Neural cell (in vitro differentiated cells): Measurements from ENCODE around the gene PGM3.

ENCODE experiments used
- CTCF ChIP-seq: fragments of 450-650 bp; IDR thresholded peaks from 2 replicates; pipeline ENCODE4 v1.5.1; 2014; ENCODE audit warnings: antibody characterized with exemption, mild to moderate bottlenecking, moderate library complexity; ENCODE audit not compliant: poor library complexity, severe bottlenecking
- EP300 ChIP-seq: fragments of 450-650 bp; conservative IDR thresholded peaks from 2 replicates; pipeline ENCODE4 v1.6.1; 2014; ENCODE audit warnings: antibody characterized with exemption, mild to moderate bottlenecking, moderate library complexity; ENCODE audit not compliant: poor library complexity, severe bottlenecking
- EZH2 ChIP-seq: fragments of 200-600, 300-800 bp; shearing (Covaris generic), sonication (generic); IDR thresholded peaks from 2 replicates; pipeline ENCODE4 v1.6.1; 2014; ENCODE audit warnings: antibody characterized with exemption, low read length, borderline replicate concordance, mild to moderate bottlenecking; ENCODE audit not compliant: insufficient read depth, poor library complexity, severe bottlenecking
- MXI1 ChIP-seq: fragments of 450-650 bp; conservative IDR thresholded peaks from 2 replicates; pipeline ENCODE4 v1.6.1; 2014; ENCODE audit warnings: antibody characterized with exemption, mild to moderate bottlenecking; ENCODE audit not compliant: poor library complexity, severe bottlenecking
- POLR2AphosphoS5 ChIP-seq: IDR thresholded peaks from 2 replicates; pipeline ENCODE4 v1.6.1; 2012
- RAD21 ChIP-seq: fragments of 450-650 bp; conservative IDR thresholded peaks from 2 replicates; pipeline ENCODE4 v1.6.1; 2014; ENCODE audit warnings: antibody characterized with exemption, mild to moderate bottlenecking, moderate library complexity
- SMC3 ChIP-seq: fragments of 450-650 bp; conservative IDR thresholded peaks from 2 replicates; pipeline ENCODE4 v1.6.1; 2014; ENCODE audit warnings: antibody characterized with exemption, mild to moderate bottlenecking, moderate library complexity; ENCODE audit not compliant: poor library complexity
- TAF1 ChIP-seq: IDR thresholded peaks from 2 replicates; pipeline ENCODE4 v1.6.1; 2012; ENCODE audit warnings: low read depth

DNA sequence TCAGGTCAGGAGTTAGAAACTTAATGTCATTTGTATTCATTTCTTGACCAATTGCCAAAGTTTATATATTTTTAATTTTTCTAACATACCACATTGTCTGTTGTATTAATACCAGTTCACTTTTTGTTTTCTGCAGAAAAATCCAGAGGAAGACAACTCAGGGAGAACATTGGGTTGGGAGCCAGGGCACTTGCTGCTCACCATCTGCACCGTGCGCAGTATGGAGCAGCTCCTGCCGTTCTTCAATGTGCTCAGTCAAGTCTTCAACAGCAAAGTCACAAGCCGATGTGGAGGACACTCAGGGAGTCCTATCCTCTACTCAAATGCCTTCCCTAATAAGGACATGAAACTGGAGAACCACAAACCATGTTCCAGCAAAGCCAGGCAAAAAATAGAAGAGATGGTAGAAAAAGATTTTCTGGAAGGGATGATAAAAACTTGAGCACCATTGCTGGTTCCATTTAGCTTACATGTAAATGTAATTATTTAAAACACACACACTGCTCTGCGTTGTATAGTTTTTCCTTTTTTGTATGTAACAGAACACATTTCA, 25.3 kb downstream of the PGM3 start:
- no peak for TF ChIP-seq CTCF
- no peak for TF ChIP-seq POLR2AphosphoS5
- TF ChIP-seq EZH2: no peak
- TF ChIP-seq EP300: no peak
- no peak for TF ChIP-seq RAD21
- TF ChIP-seq MXI1: no peak
- TF ChIP-seq TAF1: no peak
- no peak for TF ChIP-seq SMC3
